Gastrocnemius medialis (tissue), 4 donors: ENCODE results near the gene KRTAP9-9.

ENCODE experiments used
- CTCF ChIP-seq, 5 experiments: fragments of 450-650 bp in 3 of 5; fragments of 200-600 bp in 2 of 5; sonication (generic) in 2 of 5; IDR thresholded peaks in 4 of 5; conservative IDR thresholded peaks in 1 of 5; 1 replicate in 4 of 5; 2 replicates in 1 of 5; pipeline ENCODE4 v1.5.1; 2016 to 2019; ENCODE audit warnings: antibody characterized with exemption in 5 of 5, mild to moderate bottlenecking in 3 of 5, moderate library complexity in 3 of 5
- POLR2A ChIP-seq, 2 donors: fragments of 450-650 bp; IDR thresholded peaks; one replicate each; pipeline ENCODE4 v1.6.1; 2017; ENCODE audit warnings: antibody characterized with exemption in 2 of 2, mild to moderate bottlenecking in 2 of 2, moderate library complexity in 2 of 2

DNA sequence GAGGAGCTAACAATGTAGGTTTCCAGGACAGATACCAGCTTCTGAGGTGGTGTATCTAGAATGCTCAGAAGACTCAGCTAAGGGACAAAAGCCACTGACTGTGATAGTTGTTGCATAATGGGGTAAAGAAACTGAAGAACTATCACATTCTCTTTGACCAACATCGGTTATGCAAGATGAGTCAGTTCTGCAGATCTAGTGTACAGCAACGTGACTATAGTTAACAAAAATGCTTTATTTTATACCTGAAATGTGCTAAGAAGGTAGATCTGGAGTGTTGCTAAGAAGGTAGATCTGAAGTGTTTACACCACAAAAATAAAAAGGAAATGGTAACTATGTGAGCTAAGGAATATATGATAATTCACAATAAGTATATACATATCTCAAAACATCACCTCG, 12.5 kb downstream of the KRTAP9-9 start:
- TF ChIP-seq CTCF (IDR thresholded peaks at IDR 0.05 in 4 of 5, conservative IDR thresholded peaks at IDR 0.05 in 1 of 5) (no peak), POLR2A (IDR thresholded peaks at IDR 0.05) (no peak)
